ENCODE results near the gene MPC2.
"Not testable (repeated sequence)": the region's sequence is repeated elsewhere in the genome, so short reads cannot be mapped to it uniquely, and the experiment has no call there.

Gene MPC2

DNA sequence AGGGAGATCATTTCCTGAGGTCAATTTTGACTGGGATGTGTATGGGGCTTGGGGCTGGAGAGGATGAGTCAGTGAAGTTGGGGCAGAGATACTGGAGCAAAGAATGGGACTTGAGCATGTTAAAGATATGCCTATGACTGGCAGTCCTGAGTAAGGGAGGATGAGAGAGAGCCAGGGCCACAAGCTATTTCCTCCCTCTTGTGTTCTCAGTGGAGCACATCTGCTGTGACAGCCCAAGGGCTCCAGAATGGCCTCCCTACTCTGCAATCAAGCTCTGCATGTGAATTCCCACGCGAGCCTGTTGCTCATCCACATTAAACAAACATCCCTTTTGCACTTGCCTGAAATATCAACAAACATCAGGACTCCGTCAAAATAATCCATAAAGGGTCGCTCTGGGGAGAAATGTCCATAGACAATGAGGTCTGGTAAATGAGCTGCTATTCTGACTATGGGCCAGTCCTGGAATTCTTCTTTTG is 32.2 kb downstream of the MPC2 start:
- FAIRE-seq: no peak

DNA sequence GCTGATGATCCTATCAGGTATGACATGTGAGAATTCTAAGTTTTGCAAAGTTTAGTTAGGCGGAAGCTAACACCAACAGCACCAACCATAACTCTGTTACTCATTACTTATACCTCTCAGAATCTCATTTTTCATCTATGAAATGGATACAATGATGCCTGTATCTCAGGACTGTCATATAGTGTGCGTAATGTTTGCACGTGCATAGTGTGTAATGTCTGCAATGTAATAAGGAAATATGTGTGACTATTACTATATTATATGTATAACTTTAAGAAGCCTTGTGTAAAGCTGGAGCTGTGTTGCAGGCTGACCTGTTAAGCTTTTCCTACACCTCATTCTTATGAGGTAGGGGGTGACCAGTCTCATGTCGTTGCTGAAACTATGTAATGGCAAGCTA is 36.0 kb downstream of the MPC2 start:
- no peak for FAIRE-seq

GRCh38 chr1:167899253-167899681 is 37.6 kb downstream of the MPC2 start:
- FAIRE-seq: no peak

DNA sequence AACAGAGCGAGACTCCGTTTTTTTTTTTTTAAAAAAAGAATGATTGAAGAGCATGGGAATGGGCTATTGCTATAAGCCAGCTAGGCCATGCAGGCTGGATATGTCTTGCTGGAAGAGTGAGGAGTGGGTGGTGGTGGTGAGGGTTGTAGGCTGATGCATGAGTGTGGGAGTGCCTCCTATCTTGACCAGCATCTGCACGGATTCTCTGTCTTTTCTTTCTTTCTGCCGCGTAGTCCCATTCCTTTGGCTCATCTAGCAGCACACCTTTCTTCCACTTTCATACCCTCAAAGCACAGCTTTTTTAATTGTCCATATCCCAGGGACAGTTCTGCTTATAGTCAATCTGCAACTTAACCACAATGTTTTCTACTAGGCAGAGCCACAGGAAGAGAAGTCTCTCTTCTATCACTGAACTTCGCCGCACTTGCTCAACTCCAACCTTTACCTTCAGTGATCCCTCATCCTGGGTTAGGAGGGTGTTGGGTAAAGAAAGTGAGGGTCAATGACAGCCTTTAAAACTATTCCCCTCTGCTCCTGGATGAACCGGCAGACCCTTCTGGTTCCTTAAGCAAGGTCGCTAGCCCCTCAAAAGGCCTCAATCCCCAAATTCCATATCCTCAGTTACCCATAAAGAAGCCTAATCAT is 38.2 kb downstream of the MPC2 start:
- no peak for FAIRE-seq

- FAIRE-seq: no peak
Observed at GRCh38 chr1:167893798-167894197, 43.1 kb downstream of the MPC2 start.

GRCh38 chr1:167890400-167890799 is 46.5 kb downstream of the MPC2 start:
- FAIRE-seq: no peak

DNA sequence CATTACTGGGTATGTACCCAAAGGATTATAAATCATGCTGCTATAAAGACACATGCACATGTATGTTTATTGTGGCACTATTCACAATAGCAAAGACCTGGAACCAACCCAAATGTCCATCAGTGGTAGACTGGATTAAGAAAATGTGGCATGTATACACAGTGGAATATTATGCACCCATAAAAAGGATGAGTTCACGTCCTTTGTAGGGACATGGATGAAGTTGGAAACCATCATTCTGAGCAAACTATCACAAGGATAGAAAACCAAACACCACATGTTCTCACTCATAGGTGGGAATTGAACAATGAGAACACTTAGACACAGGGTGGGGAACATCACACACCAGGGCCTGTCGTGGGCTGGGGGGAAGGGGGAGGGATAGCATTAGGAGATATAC is 49.7 kb downstream of the MPC2 start:
- FAIRE-seq: not testable (repeated sequence)

- no peak for FAIRE-seq
Observed at GRCh38 chr1:167882376-167882775, 54.5 kb downstream of the MPC2 start.

GRCh38 chr1:167881786-167882185 is 55.1 kb downstream of the MPC2 start:
- FAIRE-seq: no peak

- no peak for FAIRE-seq
Observed at GRCh38 chr1:167881069-167881468, 55.8 kb downstream of the MPC2 start.

GRCh38 chr1:167880580-167881021 is 56.3 kb downstream of the MPC2 start:
- FAIRE-seq: no peak

- no peak for FAIRE-seq
Observed at GRCh38 chr1:167879508-167879907, 57.4 kb downstream of the MPC2 start.

- no peak for FAIRE-seq
Observed at GRCh38 chr1:167878372-167879160, 58.3 kb downstream of the MPC2 start.

- FAIRE-seq: no peak
Observed at GRCh38 chr1:167876597-167877175, 60.2 kb downstream of the MPC2 start.

DNA sequence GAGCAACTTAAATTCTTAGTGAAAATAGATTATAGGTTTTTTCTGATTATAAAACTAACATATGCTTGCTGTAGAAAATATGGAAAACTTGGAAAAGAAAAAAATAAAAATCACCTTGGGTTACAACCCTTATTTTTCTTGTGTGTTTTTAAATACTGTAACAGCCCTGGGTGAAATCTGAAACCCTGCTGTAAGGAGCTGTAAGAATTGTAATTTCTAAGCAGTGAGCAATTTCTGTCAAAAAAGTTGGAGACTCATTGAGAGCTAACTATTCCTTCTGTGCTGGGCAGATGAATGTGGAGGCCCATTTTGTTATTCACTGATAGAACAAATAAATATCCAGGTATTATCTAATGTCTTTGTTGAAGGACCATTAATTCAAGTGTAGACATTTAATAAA is 65.5 kb downstream of the MPC2 start:
- FAIRE-seq: no peak

DNA sequence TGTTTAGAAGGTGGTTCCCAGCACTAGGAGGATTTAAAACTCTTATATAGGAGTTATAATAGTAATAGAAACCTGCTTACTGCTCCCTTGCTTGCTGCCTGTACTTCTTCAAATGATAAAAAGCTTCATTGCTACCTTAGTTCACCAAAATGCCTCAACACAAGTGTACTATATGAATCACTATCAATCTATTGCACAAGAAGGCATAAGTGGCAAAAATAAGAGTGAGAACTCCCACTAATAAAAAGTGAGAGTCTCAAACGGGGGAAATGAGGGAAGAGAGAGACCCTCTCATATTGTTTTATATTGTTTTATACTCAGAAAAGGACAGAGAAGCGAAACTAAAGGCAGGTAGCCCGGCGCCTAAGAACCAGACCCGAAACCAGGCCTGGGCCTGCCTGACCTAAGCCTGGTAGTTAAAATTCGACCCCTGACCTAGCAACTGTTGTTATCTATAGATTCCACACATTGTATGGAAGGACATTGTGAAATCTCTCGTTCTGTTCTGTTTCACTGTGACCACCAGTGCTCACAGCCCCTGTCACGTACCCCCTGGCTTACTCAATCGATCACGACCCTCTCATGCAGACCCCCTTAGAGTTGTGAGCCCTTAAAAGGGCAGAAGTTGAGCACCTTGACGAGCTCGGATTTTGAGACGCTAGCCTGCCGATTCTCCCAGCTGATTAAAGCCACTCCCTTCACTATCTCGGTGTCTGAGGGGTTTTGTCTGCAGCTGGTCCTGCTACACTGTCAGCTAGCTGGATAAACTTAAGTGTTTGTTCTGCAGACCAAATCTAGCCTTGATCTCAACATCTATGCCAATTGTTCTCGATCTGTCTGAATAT is 67.5 kb downstream of the MPC2 start:
- not testable (repeated sequence) for FAIRE-seq

DNA sequence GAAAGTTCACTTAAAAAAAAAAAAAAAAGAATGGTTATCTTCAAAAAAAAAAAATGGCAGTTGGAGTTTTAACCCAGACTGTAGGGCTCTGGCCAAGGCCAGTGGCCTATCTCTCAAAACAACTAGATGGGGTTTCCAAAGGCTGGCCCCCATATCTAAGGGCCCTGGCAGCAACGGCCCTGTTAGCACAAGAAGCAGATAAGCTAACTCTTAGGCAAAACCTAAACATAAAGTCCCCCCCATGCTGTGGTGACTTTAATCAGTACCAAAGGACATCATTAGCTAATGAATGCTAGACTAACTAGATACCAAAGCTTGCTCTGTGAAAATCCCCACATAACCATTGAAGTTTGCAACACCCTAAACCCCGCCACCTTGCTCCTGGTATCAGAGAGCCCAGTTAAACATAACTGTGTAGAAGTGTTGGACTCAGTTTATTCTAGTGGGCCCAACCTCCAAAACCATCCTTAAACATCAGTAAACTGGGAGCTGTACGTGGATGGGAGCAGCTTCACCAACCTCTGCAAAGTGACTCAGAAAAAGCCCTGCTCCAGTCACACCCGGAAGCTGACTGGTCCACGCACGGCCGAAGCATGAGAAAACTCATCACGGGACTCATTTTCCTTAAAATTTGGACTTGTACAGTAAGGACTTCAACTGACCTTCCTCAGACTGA is 70.0 kb downstream of the MPC2 start:
- not testable (repeated sequence) for FAIRE-seq

All from A204.1 (cell line).